Gastroesophageal sphincter (tissue), 3 donors: ENCODE data around the gene DPT.

Experiments
- EP300 ChIP-seq: sonication (generic); formaldehyde crosslinking; IDR thresholded peaks from one replicate; pipeline ENCODE4 v1.6.1; 2017; ENCODE audit warnings: antibody characterized with exemption, mild to moderate bottlenecking
- POLR2A ChIP-seq, 2 donors: fragments of 450-650 bp; IDR thresholded peaks; one replicate each; pipeline ENCODE4 v1.6.1; 2017; ENCODE audit warnings: antibody characterized with exemption in 2 of 2, mild to moderate bottlenecking in 2 of 2, moderate library complexity in 1 of 2
- POLR2AphosphoS5 ChIP-seq: sonication (generic); formaldehyde crosslinking; IDR thresholded peaks from one replicate; pipeline ENCODE4 v1.6.1; 2017; ENCODE audit warnings: antibody characterized with exemption
- TF ChIP-seq, protein P1 (sequence below), 4 experiments: fragments of 200-600 bp in 2 of 4; fragments of 450-650 bp in 2 of 4; sonication (generic) in 1 of 4; IDR thresholded peaks; one replicate each; pipeline ENCODE4 v1.5.1; 2017 to 2019; ENCODE audit warnings: antibody characterized with exemption in 4 of 4, mild to moderate bottlenecking in 2 of 4, moderate library complexity in 2 of 4

GRCh38 chr1:168726719-168727118, 2.3 kb downstream of the DPT start:
- TF ChIP-seq, protein P1, sequence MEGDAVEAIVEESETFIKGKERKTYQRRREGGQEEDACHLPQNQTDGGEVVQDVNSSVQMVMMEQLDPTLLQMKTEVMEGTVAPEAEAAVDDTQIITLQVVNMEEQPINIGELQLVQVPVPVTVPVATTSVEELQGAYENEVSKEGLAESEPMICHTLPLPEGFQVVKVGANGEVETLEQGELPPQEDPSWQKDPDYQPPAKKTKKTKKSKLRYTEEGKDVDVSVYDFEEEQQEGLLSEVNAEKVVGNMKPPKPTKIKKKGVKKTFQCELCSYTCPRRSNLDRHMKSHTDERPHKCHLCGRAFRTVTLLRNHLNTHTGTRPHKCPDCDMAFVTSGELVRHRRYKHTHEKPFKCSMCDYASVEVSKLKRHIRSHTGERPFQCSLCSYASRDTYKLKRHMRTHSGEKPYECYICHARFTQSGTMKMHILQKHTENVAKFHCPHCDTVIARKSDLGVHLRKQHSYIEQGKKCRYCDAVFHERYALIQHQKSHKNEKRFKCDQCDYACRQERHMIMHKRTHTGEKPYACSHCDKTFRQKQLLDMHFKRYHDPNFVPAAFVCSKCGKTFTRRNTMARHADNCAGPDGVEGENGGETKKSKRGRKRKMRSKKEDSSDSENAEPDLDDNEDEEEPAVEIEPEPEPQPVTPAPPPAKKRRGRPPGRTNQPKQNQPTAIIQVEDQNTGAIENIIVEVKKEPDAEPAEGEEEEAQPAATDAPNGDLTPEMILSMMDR (IDR thresholded peaks at IDR 0.05), result no peak
- TF ChIP-seq POLR2A (IDR thresholded peaks at IDR 0.05) (no peak), POLR2AphosphoS5 (no peak), EP300 (no peak)
